ACHN (cell line): ENCODE results near the gene ELP4.

ENCODE experiments used
- DNase-seq: peaks from one replicate; pipeline ENCODE4 v3.0.0-alpha.2; 2015
- in situ Hi-C: cut with HindIII; loops from 2 replicates; pipeline ENCODE4 v1.10.0; 2017; ENCODE audit warnings: low sequenced_read_pairs, low pct_ligation_motif_present, low pct_unique_long_range_greater_than_20kb

The ELP4 gene

GRCh38 chr11:31802000-31802551, 292.5 kb downstream of the ELP4 start:
- in situ Hi-C loops = no loop called here
- DNase-seq = no peak

GRCh38 chr11:31802609-31802989, 293.0 kb downstream of the ELP4 start:
- no peak for DNase-seq
- in situ Hi-C loops = no loop called here

- no peak for DNase-seq
- in situ Hi-C loops = no loop called here
These were observed 293.6 kb downstream of the ELP4 start for GRCh38 chr11:31802990-31803812.

DNA sequence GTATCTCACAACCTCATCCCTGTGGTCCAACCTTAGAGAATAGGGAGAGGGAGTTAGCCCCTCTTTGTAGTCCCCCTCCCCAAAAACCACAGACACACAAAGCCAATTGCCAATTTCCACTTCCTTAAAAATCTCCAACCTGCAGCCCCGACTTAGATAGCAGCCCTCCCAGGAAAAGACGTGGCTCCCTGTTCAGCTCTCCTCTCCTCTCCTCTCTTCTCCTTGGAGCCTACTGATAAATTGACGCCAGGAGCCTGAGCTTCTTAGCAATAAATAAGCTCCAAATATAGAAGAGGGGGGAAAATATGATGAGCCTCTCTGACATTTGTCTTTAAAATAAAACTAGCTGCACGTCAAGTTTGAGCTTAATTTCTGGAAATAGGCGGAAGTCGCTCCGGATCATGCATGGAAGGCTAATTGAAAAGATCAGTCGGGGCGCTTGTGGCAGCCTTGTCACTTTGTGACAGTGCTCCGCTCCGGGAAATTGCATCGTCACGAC, 294.3 kb downstream of the ELP4 start:
- DNase-seq = no peak
- in situ Hi-C loops = no loop called here

DNA sequence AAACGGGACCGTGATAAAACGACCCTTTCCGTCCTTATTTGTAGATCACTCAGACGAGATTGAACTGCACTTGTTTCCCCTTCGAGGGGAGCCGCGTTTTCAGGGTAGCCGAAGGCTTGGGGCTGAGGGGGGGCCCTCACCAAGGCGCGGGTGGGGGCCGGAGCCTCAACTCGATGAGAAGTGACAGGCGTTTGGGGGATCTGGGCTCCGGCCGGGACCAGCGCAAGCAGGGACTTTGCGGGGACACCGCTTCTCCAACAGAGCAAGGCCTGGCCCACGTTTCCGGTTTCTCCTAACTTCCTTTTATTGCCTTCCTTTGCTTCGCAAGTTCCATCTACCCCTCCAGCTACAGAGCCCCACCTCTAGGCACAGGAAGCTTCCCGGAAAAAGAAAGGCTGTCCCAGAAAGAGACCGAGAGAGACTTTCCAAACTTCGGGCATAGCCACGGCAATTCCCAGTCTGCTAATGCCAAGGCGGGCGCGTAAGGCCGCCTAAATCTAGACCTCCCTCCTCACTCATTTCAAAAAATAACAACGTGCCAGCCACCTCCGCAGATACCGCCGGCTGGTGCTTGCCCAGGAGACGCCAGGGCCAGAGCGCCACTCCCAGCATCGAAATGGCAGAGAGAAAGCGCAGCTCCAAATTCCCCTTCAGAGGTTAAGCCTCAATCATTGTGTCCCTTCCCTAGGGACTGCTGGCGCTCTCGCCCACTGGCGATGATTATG, 294.9 kb downstream of the ELP4 start:
- in situ Hi-C loops = no loop called here
- no peak for DNase-seq

GRCh38 chr11:31805037-31805628, 295.6 kb downstream of the ELP4 start:
- in situ Hi-C loops = no loop called here
- DNase-seq = no peak

GRCh38 chr11:31805629-31806185, 296.1 kb downstream of the ELP4 start:
- no peak for DNase-seq
- in situ Hi-C loops = no loop called here

DNA sequence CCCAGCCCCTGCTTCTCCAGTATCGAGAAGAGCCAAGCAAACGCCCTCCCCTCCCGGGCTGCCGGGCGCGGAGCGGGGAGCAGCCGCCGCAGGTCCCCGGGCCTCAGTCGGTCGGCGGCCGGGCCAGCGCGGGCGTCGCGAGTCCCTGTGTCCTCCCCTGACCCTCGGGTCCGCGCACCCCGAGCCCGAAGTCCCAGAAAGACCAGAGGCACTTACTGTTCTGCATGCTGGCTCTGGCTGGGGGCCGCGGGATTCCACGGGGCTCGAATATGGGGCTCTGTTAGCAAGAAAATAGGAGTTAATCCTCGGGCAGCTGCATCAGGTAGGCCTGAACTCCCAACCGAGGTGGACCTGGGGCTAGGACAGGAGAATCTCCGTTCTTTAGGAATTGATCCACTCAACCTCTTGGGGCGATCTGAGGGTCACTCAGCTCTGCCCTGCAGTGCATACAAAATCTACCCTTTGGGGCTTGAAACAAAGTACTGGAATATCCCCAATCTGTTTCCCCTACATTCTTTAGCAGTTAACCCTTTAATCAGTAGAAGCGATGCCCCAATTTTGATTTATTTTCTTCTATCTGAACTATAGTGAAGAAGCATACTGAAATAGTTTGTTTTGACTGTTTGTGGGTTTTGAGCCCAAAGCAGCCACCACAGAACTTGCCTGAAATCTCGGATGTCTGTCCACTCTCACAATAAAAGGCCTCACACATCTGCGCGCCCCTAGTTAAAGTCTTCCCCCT, 296.8 kb downstream of the ELP4 start:
- no peak for DNase-seq
- in situ Hi-C loops = no loop called here

DNA sequence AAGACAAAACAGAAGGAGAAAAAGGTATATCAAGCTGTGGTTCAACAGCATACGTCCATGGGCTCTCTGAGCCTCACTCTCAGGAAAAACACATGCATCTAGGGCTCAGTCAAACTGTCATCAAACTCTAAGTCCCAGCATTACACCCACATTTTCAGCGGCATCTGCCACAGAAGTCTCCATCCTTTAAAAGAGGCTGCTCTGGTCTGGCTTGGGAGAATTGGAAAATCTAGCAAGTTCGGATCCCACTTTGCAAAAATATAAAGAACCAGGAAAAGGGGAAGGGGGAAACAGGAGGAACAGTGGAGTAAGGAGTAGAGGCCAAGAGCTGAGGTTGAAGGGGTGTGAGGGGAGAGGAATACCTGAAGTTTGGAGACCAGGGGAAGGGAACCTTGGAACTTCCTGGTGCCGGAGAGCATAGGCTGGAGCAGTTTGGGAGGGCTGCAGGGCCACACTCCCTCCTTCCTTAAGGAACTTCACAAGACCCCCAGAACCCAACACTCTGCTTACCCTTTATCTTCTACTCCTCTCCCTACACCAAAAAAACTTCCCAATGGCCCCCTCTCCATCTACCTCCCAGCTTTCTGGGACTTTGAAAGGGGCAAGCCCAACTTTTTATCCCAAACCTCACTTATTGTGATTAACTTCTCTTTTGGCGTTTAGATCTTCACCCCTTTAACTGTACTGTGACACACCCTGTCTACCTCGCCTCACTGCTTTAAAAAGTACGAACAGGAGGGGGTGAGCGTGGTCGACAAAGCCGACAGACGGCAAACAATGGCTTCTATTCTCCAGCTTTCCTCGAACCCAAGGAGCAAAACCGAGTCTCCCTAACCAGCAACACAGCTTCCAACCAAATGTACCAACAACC, 297.6 kb downstream of the ELP4 start:
- no peak for DNase-seq
- in situ Hi-C loops = no loop called here

- no peak for DNase-seq
- in situ Hi-C loops = no loop called here
These were observed 298.5 kb downstream of the ELP4 start for GRCh38 chr11:31807799-31808667.

GRCh38 chr11:31808721-31809540, 299.4 kb downstream of the ELP4 start:
- in situ Hi-C loops = no loop called here
- peak; percentile 9 for DNase-seq

DNA sequence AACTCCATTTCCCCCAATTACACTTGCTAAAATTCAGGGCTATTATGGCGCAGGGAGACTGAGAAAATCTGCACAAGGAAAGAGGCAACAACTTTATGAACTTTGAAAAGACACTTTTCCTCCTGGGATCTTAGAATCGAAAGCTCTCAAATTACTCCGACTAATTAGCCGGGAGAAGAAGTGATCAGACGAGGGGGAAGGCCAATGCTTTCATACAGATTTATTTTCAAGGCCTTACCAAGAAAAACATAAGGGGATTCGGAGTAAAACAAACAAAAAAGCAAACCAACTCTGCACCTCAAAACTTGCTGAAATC, 299.9 kb downstream of the ELP4 start:
- DNase-seq = no peak
- in situ Hi-C loops = no loop called here

- DNase-seq = peak; percentile 50
- in situ Hi-C loops = no loop called here
These were observed 300.6 kb downstream of the ELP4 start for GRCh38 chr11:31809857-31810778.

DNA sequence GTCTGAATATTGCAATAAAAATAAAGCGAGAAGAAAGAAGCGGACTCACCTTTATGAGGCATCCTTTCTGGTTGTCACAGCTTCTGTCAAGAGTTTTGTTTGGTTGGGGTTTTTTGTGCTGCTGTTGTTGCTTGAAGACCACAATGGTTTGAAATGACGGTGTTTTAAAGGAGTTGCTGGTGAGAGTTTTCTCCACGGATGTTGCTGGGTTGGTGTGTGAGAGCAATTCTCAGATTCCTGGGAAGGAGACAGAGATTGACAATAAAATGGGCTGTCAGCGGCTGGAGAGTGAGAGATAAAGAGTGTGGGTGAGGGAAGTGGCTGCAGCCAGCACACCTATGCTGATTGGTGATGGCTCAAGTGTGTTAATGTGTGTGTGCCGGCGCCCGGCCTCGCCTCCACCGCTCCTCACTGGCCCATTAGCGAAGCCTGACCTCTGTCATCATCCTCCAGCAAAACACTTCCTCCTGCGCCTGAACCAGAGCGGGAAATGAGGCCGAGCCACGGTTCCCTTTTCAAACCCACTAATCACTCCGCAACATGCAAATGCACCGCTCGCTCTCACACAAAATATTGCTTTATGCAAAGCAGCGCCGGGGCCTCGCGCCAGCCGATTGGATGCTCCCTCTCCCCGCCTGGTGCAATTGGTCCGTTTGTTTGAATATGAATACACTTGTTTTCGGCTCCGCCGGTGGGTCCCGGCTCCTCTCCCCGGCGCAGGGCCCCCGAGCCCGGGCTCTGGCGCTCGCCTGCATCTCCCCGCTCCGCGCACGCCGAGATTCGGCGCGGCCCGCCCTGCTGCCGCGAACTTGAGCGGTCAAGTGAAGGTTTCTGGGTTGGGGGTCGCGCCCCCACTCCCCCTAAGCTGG, 301.4 kb downstream of the ELP4 start, which contains the start of gene PAX6:
Gene PAX6, minus strand, starts transcription at position 544 of the 869 bp plus-strand sequence. CDS start 4,911 bp downstream, outside the sequence.
- peak; percentile 97 for DNase-seq
- in situ Hi-C loops = no loop called here
